GM10266 (cell line): ENCODE data around the gene PTGER3.

Experiments used
- DNase-seq: peaks from one replicate; pipeline ENCODE4 v3.0.0; 2012; ENCODE audit errors: extremely low spot score
- TF ChIP-seq, protein P1 (sequence below): IDR thresholded peaks from 2 replicates; pipeline ENCODE4 v1.5.1; 2012; ENCODE audit warnings: mild to moderate bottlenecking, low read depth; ENCODE audit not compliant: control insufficient read depth, insufficient read depth; ENCODE audit errors: missing control alignments

The PTGER3 gene

GRCh38 chr1:71049951-71050598 lies 2.5 kb upstream of the PTGER3 start:
- peak; percentile 72 for DNase-seq
- TF ChIP-seq, protein P1, sequence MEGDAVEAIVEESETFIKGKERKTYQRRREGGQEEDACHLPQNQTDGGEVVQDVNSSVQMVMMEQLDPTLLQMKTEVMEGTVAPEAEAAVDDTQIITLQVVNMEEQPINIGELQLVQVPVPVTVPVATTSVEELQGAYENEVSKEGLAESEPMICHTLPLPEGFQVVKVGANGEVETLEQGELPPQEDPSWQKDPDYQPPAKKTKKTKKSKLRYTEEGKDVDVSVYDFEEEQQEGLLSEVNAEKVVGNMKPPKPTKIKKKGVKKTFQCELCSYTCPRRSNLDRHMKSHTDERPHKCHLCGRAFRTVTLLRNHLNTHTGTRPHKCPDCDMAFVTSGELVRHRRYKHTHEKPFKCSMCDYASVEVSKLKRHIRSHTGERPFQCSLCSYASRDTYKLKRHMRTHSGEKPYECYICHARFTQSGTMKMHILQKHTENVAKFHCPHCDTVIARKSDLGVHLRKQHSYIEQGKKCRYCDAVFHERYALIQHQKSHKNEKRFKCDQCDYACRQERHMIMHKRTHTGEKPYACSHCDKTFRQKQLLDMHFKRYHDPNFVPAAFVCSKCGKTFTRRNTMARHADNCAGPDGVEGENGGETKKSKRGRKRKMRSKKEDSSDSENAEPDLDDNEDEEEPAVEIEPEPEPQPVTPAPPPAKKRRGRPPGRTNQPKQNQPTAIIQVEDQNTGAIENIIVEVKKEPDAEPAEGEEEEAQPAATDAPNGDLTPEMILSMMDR = peak; percentile 71

DNA sequence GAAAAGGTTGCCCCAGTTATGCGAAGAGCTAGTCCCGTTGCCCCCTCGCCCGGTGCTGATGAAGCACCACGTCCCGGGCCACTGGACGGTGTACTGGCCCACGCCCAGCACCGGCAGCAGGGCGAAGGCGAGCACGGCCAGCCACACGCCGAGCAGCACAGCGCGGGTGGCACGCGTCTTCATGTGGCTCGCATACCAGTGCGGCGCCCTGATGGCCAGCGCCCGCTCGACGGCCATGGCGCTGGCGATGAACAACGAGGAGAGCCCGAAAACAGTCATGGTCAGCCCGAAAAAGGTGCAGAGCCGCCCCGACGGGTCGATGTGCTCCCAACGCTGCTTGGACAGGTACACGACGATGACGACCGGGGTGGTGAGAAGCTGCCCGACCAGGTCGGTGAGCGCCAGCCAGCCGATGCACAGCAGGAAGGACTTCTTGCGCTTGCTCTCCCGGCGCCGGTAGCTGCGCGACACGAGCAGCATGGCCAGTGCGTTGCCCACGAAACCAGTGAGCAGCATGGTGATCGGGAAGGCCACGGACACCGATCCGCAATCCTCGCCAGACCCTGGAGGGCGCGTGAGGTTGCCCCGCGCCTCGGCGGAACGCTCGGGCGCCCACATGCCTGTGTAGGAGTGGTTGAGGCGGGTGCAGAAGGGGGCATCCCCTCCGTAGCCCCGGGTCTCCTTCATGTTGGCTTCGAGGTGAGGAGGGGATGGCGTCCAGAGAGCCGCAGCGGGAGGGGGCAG lies 553 bp downstream of the PTGER3 start:
- peak; percentile 34 for DNase-seq
- TF ChIP-seq, protein P1 = no peak

DNA sequence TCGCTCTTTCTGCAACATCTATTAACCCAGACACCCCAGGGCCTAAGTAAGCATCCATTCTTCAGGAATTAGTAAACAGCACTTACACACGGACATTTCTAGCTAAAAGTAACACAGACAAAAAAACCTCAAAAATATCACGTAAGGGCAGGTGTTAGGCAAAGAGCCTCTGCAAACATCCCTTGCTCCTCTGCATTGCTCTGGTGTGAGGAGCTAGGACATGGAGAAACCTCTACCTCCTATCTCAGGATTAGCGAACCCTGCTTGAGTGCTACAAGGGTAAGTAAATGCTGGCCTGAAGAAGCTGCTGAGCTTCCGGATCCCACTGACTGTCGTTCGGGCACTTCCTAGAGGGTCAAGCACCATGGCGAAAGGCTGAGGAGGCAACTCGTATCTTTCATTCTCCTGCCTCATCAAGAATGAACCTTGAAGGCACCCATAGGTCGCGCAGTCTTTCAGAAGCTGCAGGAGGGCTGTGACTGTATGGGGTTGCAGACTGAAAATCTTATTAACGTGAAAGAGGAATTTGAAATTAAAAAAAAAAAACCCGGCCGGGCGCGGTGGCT lies 2.1 kb downstream of the PTGER3 start:
- TF ChIP-seq, protein P1 = no peak
- DNase-seq = no peak

GRCh38 chr1:71044833-71045232 lies 2.8 kb downstream of the PTGER3 start:
- no peak for DNase-seq
- TF ChIP-seq, protein P1 = no peak

DNA sequence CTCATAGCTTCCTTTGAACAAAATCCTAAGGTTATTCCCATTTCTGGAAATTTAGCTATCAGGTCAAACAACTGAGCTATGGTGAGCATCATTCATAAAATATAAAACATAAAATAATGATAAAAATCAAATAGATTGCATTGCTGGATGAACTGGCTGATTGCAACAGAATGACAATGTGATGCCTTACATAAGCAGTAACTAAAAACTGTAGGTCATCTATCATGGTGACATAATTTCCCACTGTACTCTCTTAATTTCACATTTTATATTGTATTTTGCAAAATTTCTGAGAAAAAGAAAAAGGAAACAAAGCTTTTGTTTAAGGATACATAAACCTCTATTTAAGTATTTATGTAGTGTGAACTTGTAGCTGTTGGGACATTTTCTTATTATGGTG lies 4.6 kb downstream of the PTGER3 start:
- TF ChIP-seq, protein P1 = no peak
- DNase-seq = no peak

DNA sequence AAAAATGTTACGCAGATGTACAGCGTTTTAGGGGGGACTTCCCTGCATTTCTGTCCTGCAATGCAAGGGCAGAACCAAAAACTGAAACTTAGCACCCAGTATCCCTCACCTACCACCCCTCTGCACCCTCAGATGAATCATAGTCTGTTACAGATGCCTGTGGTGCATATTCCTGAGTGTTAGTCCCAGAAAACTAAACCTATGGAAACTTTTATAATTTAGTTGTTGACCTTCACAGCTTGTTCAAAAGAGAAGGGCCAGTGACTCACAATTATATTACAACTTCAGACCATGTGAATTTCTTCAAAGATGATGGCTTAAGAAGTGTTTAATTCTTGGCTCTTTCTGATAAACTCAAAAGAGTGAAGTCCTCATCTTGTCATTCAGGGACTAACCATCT lies 5.8 kb downstream of the PTGER3 start:
- TF ChIP-seq, protein P1 = no peak

GRCh38 chr1:71039661-71040262 lies 7.9 kb downstream of the PTGER3 start:
- DNase-seq = no peak

More for the DNA sequence above, 5.8 kb downstream of the PTGER3 start:
- no peak for DNase-seq

More at GRCh38 chr1:71039661-71040262, 7.9 kb downstream of the PTGER3 start:
- TF ChIP-seq, protein P1 = no peak
